A549 treated with ZK216348 at 1 μM for 4 hours (cell line): ENCODE data around the gene HADHA. TPM values are rescaled to one million over a fixed set of nuclear protein-coding genes. Genes with fewer than 3 reads are reported as not detected.

Source experiments
- total RNA-seq: library from RNA; stranded (reverse); fragments of 200-300 nt; extraction: Qiagen RNA extraction; gene quantifications from 5 replicates; pipeline ENCODE4 v1.2.3, GENCODE V29; 2022; ENCODE audit warnings: low read depth

The HADHA gene
- total RNA-seq: 118 to 142 TPM (median 126 TPM) in 5 replicates

GRCh38 chr2:26244309-26245230 is at the start of gene HADHA, which contains the start of gene HADHB:
Gene HADHA (minus strand): TSS chr2:26244632. CDS start chr2:26244596, 36 bp downstream.
Gene HADHB (plus strand): TSS chr2:26244939. CDS start chr2:26254255, 9,316 bp downstream.

GRCh38 chr2:26172871-26173775 is 71.3 kb downstream of the HADHA start, which contains the start of gene GAREM2:
Gene GAREM2 (plus strand): TSS chr2:26173088. CDS start chr2:26173221, 133 bp downstream.

Other genes starting within 250 kb of the HADHA start
- gene RAB10, start 210.5 kb downstream of the HADHA start, total RNA-seq: 254 to 429 TPM (median 312 TPM) in 5 replicates
- 5.6 to 10.3 TPM (median 7.7 TPM) in 5 replicates for gene GAREM2, start 71.5 kb downstream of the HADHA start, total RNA-seq
- gene HADHB, start 307 bp upstream of the HADHA start, total RNA-seq: 85.7 to 105 TPM (median 99.1 TPM) in 5 replicates
- gene SELENOI, start 101.5 kb upstream of the HADHA start, total RNA-seq: 10.6 to 23.0 TPM (median 16.8 TPM) in 5 replicates
- 0.10 to 0.52 TPM in 2 of 5 replicates, not detected in the others for gene ADGRF3, start 102.2 kb upstream of the HADHA start, total RNA-seq
- gene DRC1, start 157.3 kb upstream of the HADHA start, total RNA-seq: 0.11 to 0.21 TPM (median 0.18 TPM) in 4 of 5 replicates, not detected in the other
- 0.06 to 0.21 TPM (median 0.07 TPM) in 5 replicates for gene OTOF, start 233.5 kb upstream of the HADHA start, total RNA-seq